ENCODE data around the gene VWA8.

VWA8 gene

DNA sequence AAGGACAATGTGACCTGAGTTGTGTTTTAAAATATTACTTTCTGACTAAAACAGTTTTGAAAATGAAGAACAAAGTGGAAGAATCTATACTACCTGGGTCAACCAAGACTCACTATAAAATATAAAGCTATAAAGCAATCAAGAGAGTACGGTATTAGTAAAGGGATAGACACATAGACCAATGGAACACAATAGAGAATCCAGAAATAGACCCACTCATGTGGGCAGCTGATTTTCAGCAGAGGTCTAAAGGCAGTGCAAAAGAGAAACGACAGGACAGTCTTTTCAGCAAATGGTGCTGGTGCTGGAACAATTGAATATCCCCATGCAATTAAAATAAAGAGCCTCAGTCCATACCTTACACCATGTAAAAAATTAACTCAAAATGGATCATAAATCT, 278.9 kb downstream of the VWA8 start:
- no peak for TF ChIP-seq CTCF (IDR thresholded peaks at IDR 0.05; ENCODE audit: low read depth, low read length)
- Histone ChIP-seq H3K36me3 (no peaks in the 10 kb centered on the region), H3K27ac (no peak overlapping the region), H3K4me3 (ENCODE audit: low read depth, low read length) (no peak overlapping the region), H3K9me3 (ENCODE audit: severe bottlenecking) (no peaks in the 10 kb centered on the region), H3K27me3 (ENCODE audit: insufficient read depth, low read depth, severe bottlenecking) (no peaks in the 10 kb centered on the region)
- no peak for DNase-seq

DNA sequence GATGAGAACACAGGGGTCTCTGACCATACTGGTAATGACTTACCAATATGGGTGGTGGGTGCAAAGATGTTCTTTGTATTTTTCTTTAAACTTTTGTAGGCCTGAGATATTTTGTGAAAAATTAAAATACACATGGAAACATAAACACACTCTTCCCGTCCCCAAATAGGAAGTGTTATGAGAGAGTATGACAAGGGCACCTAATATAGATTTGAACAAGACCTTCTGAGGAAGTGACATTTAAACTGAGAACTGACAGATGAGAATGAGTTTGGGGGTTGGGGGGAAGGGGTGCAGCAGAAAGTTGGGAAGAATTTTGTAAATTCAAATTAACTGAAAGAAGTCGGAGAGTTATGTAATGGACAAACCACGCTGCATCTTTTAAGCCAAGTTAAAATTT, 279.3 kb downstream of the VWA8 start:
- Histone ChIP-seq H3K27ac (no peak overlapping the region), H3K9me3 (ENCODE audit: severe bottlenecking) (no peaks in the 10 kb centered on the region), H3K4me3 (ENCODE audit: low read depth, low read length) (no peak overlapping the region), H3K36me3 (no peaks in the 10 kb centered on the region), H3K27me3 (ENCODE audit: insufficient read depth, low read depth, severe bottlenecking) (no peaks in the 10 kb centered on the region)
- no peak for DNase-seq
- TF ChIP-seq CTCF (IDR thresholded peaks at IDR 0.05; ENCODE audit: low read depth, low read length), result no peak

- no peak for DNase-seq
- H3K27ac ChIP-seq, result no peak overlapping the region
These were observed 280.0 kb downstream of the VWA8 start for GRCh38 chr13:41680900-41681299.

GRCh38 chr13:41678848-41679247, 282.1 kb downstream of the VWA8 start:
- Histone ChIP-seq H3K27ac (no peak overlapping the region), H3K4me3 (ENCODE audit: low read depth, low read length) (no peak overlapping the region), H3K27me3 (ENCODE audit: insufficient read depth, low read depth, severe bottlenecking) (no peaks in the 10 kb centered on the region), H3K9me3 (ENCODE audit: severe bottlenecking) (no peaks in the 10 kb centered on the region), H3K36me3 (no peaks in the 10 kb centered on the region)
- no peak for TF ChIP-seq CTCF (IDR thresholded peaks at IDR 0.05; ENCODE audit: low read depth, low read length)
- DNase-seq, result no peak

More at GRCh38 chr13:41680900-41681299, 280.0 kb downstream of the VWA8 start:
- Histone ChIP-seq H3K36me3 (no peaks in the 10 kb centered on the region), H3K9me3 (ENCODE audit: severe bottlenecking) (no peaks in the 10 kb centered on the region), H3K27me3 (ENCODE audit: insufficient read depth, low read depth, severe bottlenecking) (no peaks in the 10 kb centered on the region), H3K4me3 (ENCODE audit: low read depth, low read length) (no peak overlapping the region)
- TF ChIP-seq CTCF (IDR thresholded peaks at IDR 0.05; ENCODE audit: low read depth, low read length), result no peak

- Histone ChIP-seq H3K27ac (no peak overlapping the region), H3K9me3 (ENCODE audit: severe bottlenecking) (no peaks in the 10 kb centered on the region), H3K4me3 (ENCODE audit: low read depth, low read length) (no peak overlapping the region), H3K36me3 (no peaks in the 10 kb centered on the region), H3K27me3 (ENCODE audit: insufficient read depth, low read depth, severe bottlenecking) (no peaks in the 10 kb centered on the region)
- no peak for DNase-seq
- no peak for TF ChIP-seq CTCF (IDR thresholded peaks at IDR 0.05; ENCODE audit: low read depth, low read length)
These were observed 282.7 kb downstream of the VWA8 start for GRCh38 chr13:41678249-41678648.

- no peaks in the 10 kb centered on the region for H3K27me3 ChIP-seq (ENCODE audit: insufficient read depth, low read depth, severe bottlenecking)
- TF ChIP-seq CTCF (IDR thresholded peaks at IDR 0.05; ENCODE audit: low read depth, low read length), result no peak
- H3K9me3 ChIP-seq (ENCODE audit: severe bottlenecking), result no peaks in the 10 kb centered on the region
- no peaks in the 10 kb centered on the region for H3K36me3 ChIP-seq
- H3K27ac ChIP-seq, result no peak overlapping the region
- H3K4me3 ChIP-seq (ENCODE audit: low read depth, low read length), result no peak overlapping the region
- no peak for DNase-seq
These were observed 285.6 kb downstream of the VWA8 start for GRCh38 chr13:41675306-41675705.
